Immature natural killer cell (primary cell): ENCODE measurements around the gene MGAT3. TPM values are rescaled to one million over a fixed set of nuclear protein-coding genes. Genes with fewer than 3 reads are reported as not detected.

Source experiments
- DNase-seq, 3 donors: peaks; one replicate each; pipeline ENCODE4 v3.0.0; 2022; ENCODE audit warnings: mixed read lengths in 1 of 3
- H3K27ac Mint-ChIP-seq, 6 donors: one replicate each; pipeline ENCODE4 v1.8.0; 2020; ENCODE audit warnings: mixed read lengths in 6 of 6, mild to moderate bottlenecking in 5 of 6, inconsistent platforms in 4 of 6, moderate library complexity in 3 of 6
- H3K27me3 Mint-ChIP-seq, 3 donors: one replicate each; pipeline ENCODE4 v1.8.0; 2020 to 2021; ENCODE audit warnings: low read depth in 3 of 3, mild to moderate bottlenecking in 3 of 3, mixed read lengths in 3 of 3, moderate library complexity in 3 of 3, inconsistent platforms in 1 of 3
- H3K36me3 Mint-ChIP-seq, 3 donors: one replicate each; pipeline ENCODE4 v1.8.0; 2020; ENCODE audit warnings: mixed read lengths in 3 of 3, inconsistent platforms in 2 of 3, mild to moderate bottlenecking in 2 of 3
- H3K4me1 Mint-ChIP-seq, 2 donors: one replicate each; pipeline ENCODE4 v1.8.0; 2020; ENCODE audit warnings: inconsistent platforms in 2 of 2, mild to moderate bottlenecking in 2 of 2, mixed read lengths in 2 of 2, moderate library complexity in 1 of 2
- H3K4me3 Mint-ChIP-seq, 5 donors: one replicate each; pipeline ENCODE4 v1.8.0; 2020; ENCODE audit warnings: mild to moderate bottlenecking in 5 of 5, mixed read lengths in 5 of 5, inconsistent platforms in 3 of 5, moderate library complexity in 3 of 5
- H3K9me3 Mint-ChIP-seq, 6 donors: one replicate each; pipeline ENCODE4 v1.8.0; 2020; ENCODE audit warnings: mild to moderate bottlenecking in 6 of 6, mixed read lengths in 6 of 6, inconsistent platforms in 4 of 6, moderate library complexity in 3 of 6
- polyA plus RNA-seq, 3 donors: library from polyadenylated mRNA; unstranded; fragments of 300-500 nt; fragmentation: Illumina TruSeq; gene quantifications; one replicate each; pipeline ENCODE4 v1.2.3, GENCODE V29; 2021

MGAT3 gene
- polyA plus RNA-seq, 3 donors from 2014 or later: not detected

GRCh38 chr22:39432361-39432811 is 24.4 kb upstream of the MGAT3 start:
- H3K36me3 Mint-ChIP-seq: peaks cover 0 to 11% (median 0%) of the 10 kb centered on the region in 3 donors
- no peak for DNase-seq
- peaks cover 0 to 3% (median 0%) of the 10 kb centered on the region in 3 donors for H3K27me3 Mint-ChIP-seq
- H3K4me1 Mint-ChIP-seq: peaks cover 4 to 5% of the 10 kb centered on the region in 2 donors
- H3K9me3 Mint-ChIP-seq: no peaks in the 10 kb centered on the region
- H3K4me3 Mint-ChIP-seq: no peak overlapping the region
- H3K27ac Mint-ChIP-seq: no peak overlapping the region

DNA sequence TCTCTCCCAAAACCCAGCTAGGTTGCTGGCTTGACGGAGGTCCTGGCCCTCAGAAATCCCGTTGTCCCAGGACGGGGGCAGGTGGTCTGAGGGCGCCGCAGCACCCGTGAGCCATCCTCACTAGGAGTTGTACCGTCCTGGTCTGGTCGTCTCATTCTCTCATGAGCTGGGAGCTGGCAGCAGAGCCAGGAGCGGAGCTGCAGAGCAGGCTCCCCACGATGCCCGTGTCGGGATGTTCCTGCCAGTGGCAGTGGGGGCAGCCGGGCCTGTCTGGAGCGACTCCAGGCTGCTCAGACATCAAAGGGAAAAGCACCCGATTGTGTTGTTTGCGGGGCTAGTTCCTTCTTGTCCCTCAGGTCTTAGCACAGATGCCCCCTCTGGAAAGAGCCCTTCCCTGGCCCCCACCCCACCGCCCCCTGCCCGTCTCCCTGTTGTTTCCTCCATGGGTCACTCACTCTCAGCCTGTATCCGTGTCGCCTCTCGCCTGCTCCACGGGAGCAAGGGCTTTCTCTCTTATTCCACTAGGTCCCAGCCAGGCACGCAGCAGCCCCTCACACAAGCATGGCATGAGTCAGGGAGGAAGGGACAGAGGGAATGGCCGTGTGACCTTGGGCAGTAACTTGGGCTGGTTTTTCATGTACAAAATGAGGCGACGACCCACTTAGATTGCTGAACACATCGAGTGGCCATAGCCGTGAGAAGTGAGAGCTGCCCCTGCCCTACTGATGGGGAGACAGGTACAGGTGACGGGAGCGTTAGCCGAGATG is 23.2 kb upstream of the MGAT3 start:
- Mint-ChIP-seq H3K27ac (no peak overlapping the region), H3K9me3 (no peaks in the 10 kb centered on the region), H3K4me3 (no peak overlapping the region), H3K27me3 (peaks cover 0 to 3% (median 2%) of the 10 kb centered on the region in 3 donors), H3K36me3 (peaks cover 0 to 3% (median 0%) of the 10 kb centered on the region in 3 donors), H3K4me1 (peaks cover 3 to 5% of the 10 kb centered on the region in 2 donors)
- no peak for DNase-seq

- peaks cover 2 to 8% (median 3%) of the 10 kb centered on the region in 3 donors for H3K27me3 Mint-ChIP-seq
Observed at GRCh38 chr22:39434243-39434653, 22.6 kb upstream of the MGAT3 start.

DNA sequence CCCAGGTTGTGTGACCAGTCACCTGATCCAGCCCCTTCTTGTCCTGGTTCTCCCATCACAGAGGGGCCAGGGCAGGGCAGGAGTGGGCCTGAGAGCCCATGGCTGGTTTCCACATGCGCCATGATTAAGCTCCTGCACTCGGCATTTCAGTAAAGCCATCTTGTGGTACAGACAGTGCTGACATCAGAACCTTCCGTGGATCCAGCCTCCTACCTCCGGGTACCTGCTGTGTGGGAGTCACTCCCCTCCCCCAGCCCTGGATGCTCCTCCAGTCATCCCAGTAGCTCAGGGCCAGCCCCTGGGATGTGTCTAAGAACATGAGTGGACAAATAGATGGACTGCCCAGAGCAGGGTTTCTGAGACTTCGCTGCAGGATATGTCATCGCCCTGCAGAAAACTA is 22.1 kb upstream of the MGAT3 start:
- Mint-ChIP-seq H3K4me3 (no peak overlapping the region), H3K36me3 (peaks cover 0 to 3% (median 0%) of the 10 kb centered on the region in 3 donors), H3K4me1 (peaks cover 3 to 5% of the 10 kb centered on the region in 2 donors), H3K9me3 (no peaks in the 10 kb centered on the region), H3K27ac (no peak overlapping the region), H3K27me3 (peaks cover 2 to 10% (median 3%) of the 10 kb centered on the region in 3 donors)
- no peak for DNase-seq

More at GRCh38 chr22:39434243-39434653, 22.6 kb upstream of the MGAT3 start:
- no peak for DNase-seq
- no peak overlapping the region for H3K4me3 Mint-ChIP-seq
- no peak overlapping the region for H3K27ac Mint-ChIP-seq
- peaks cover 0 to 3% (median 0%) of the 10 kb centered on the region in 3 donors for H3K36me3 Mint-ChIP-seq
- H3K9me3 Mint-ChIP-seq: no peaks in the 10 kb centered on the region
- peaks cover 3 to 5% of the 10 kb centered on the region in 2 donors for H3K4me1 Mint-ChIP-seq

DNA sequence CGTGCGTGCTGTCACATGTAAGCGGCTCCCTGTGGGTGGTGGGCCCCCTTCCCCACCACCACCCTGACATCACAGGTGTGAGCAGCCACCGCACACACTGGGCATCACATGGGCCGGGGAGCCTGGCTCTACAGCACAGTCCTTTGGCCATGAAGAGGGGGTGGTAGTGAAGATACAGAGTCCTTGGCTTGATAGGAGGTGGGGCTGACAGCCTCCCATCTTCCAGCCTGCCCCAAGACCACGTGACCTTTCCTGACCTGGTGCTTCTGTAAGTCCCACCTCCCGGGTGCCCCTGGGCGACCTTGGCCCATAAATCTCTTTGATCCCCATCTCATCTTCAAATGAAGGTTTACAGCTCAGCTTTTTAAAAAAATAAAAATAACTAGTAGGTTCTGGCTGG is 21.2 kb upstream of the MGAT3 start:
- no peak for DNase-seq
- no peaks in the 10 kb centered on the region for H3K9me3 Mint-ChIP-seq
- H3K4me1 Mint-ChIP-seq: peaks cover 3 to 5% of the 10 kb centered on the region in 2 donors
- no peak overlapping the region for H3K27ac Mint-ChIP-seq
- H3K4me3 Mint-ChIP-seq: no peak overlapping the region
- peaks cover 2 to 10% (median 3%) of the 10 kb centered on the region in 3 donors for H3K27me3 Mint-ChIP-seq
- peaks cover 0 to 3% (median 0%) of the 10 kb centered on the region in 3 donors for H3K36me3 Mint-ChIP-seq

DNA sequence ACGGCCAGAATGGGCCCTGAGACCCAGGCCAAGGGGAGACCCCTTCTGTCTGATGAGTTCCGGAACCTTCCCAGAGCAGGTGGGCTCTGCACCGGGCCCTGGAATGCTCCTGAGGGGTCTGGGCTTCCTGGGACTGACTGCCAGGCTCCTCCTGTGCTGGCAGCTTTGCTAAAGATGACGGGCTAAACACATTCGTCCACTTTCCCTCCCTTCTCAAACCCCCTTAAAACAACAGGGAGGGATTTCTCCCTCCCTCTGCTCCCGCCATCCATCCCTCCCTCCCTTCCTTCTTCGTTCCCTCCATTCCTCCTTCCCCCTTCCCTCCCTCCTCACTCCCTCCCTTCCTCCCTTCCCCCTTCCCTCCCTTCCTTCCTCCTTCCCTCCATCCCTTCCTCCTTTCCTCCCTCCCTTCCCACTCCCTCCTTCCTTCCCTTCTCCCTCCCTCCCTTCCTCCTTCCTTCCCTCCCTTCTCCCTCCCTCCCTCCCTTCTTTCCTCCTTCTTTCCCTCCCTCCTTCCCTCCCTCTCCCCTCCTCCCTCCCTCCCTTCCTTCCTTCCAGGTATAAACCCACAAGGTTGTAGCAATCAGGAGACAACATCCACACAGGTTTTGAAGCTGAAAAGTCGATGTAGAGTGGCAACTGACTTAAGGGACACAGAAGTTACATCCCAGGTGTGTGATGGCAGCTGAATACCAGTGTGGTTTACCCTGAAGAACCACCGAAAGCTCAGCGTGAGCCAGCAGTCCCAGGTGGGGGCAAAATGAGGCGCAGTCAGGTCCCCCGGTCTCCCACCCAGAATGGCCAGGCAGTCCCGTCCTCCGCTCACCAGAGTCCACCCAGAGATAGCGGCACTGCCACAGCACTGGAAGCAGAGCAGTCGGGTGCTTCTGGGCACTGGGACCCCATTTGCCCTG is 18.8 kb upstream of the MGAT3 start:
- no peak overlapping the region for H3K4me3 Mint-ChIP-seq
- H3K27ac Mint-ChIP-seq: no peak overlapping the region

GRCh38 chr22:39439170-39439569 is 17.6 kb upstream of the MGAT3 start:
- peaks cover 0 to 3% (median 0%) of the 10 kb centered on the region in 6 donors for H3K9me3 Mint-ChIP-seq
- H3K4me1 Mint-ChIP-seq: peaks cover 3 to 5% of the 10 kb centered on the region in 2 donors
- peak overlapping the region in 1 of 6 donors; percentile 19 for H3K27ac Mint-ChIP-seq
- DNase-seq: no peak
- H3K27me3 Mint-ChIP-seq: peaks cover 0 to 11% (median 5%) of the 10 kb centered on the region in 3 donors
- no peak overlapping the region for H3K4me3 Mint-ChIP-seq
- H3K36me3 Mint-ChIP-seq: no peaks in the 10 kb centered on the region

More for the DNA sequence above, 18.8 kb upstream of the MGAT3 start:
- H3K9me3 Mint-ChIP-seq: peaks cover 0 to 3% (median 0%) of the 10 kb centered on the region in 6 donors
- peaks cover 3 to 5% of the 10 kb centered on the region in 2 donors for H3K4me1 Mint-ChIP-seq
- peaks cover 3 to 10% (median 5%) of the 10 kb centered on the region in 3 donors for H3K27me3 Mint-ChIP-seq
- no peaks in the 10 kb centered on the region for H3K36me3 Mint-ChIP-seq
- no peak for DNase-seq

GRCh38 chr22:39443398-39443797 is 13.4 kb upstream of the MGAT3 start:
- Mint-ChIP-seq H3K9me3 (peaks cover 0 to 3% (median 0%) of the 10 kb centered on the region in 6 donors), H3K36me3 (no peaks in the 10 kb centered on the region), H3K4me3 (no peak overlapping the region), H3K4me1 (peaks cover 12% of the 10 kb centered on the region in 2 donors), H3K27ac (no peak overlapping the region), H3K27me3 (peaks cover 4 to 14% (median 7%) of the 10 kb centered on the region in 3 donors)
- DNase-seq: no peak

- peaks cover 0 to 3% (median 0%) of the 10 kb centered on the region in 6 donors for H3K9me3 Mint-ChIP-seq
- peaks cover 4 to 6% (median 4%) of the 10 kb centered on the region in 3 donors for H3K27me3 Mint-ChIP-seq
- no peak overlapping the region for H3K4me3 Mint-ChIP-seq
- H3K4me1 Mint-ChIP-seq: peaks cover 12 to 16% of the 10 kb centered on the region in 2 donors
- no peak for DNase-seq
- H3K27ac Mint-ChIP-seq: peak overlapping the region in 1 of 6 donors; percentile 43
- H3K36me3 Mint-ChIP-seq: no peaks in the 10 kb centered on the region
Observed at GRCh38 chr22:39444247-39444800, 12.5 kb upstream of the MGAT3 start.

DNA sequence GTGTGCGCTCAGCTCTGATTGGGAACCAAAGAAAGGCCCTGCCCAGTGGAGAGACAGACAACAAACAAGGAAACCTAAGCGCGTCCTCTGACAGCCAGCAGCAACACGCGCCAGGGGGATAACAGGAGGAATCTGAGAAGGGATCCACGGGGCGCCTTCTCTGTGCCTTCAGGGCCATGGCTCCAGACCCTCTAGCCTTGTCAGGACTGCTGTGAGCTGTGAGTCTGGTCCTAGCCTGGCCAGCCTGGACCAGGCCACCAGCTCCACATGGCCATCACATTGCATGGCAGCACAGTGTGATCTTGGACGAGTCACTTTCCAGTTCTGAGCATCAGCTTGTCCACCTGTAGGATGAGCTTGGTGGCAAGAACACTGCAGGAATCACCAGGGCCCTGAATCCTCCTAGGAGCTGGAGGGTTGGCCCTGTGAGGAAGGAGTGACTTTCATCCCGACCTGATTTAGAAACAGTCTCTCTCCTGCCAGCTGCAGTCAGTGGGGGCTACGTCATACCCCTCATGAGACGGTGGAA is 11.8 kb upstream of the MGAT3 start:
- DNase-seq: no peak
- no peaks in the 10 kb centered on the region for H3K36me3 Mint-ChIP-seq
- H3K27me3 Mint-ChIP-seq: peaks cover 5 to 6% (median 5%) of the 10 kb centered on the region in 3 donors
- no peak overlapping the region for H3K4me3 Mint-ChIP-seq
- H3K27ac Mint-ChIP-seq: no peak overlapping the region
- peaks cover 17 to 20% of the 10 kb centered on the region in 2 donors for H3K4me1 Mint-ChIP-seq
- H3K9me3 Mint-ChIP-seq: peaks cover 0 to 3% (median 0%) of the 10 kb centered on the region in 6 donors

DNA sequence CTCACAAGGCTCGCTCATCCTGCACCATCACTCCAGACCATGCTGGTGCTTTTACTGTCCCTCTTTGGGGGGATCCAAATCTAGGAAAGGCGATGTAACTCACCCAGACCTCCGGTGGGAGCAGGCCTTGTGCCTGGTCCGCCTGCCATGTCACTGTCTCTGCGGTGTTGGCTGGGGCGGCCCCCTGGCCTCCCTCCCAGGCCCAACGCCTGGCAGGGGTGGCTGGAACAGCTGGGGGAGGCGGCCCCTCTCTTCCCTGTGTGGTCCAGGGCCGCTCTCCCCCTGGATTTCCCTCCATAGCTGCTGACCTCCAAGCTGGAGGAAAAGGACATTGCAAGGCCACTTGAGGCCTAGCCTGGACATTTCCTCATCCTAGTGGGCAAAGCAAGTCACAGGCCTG is 11.1 kb upstream of the MGAT3 start:
- no peak overlapping the region for H3K27ac Mint-ChIP-seq
- DNase-seq: no peak
- no peak overlapping the region for H3K4me3 Mint-ChIP-seq
- no peaks in the 10 kb centered on the region for H3K36me3 Mint-ChIP-seq
- H3K4me1 Mint-ChIP-seq: peaks cover 17 to 22% of the 10 kb centered on the region in 2 donors
- H3K9me3 Mint-ChIP-seq: peaks cover 0 to 3% (median 0%) of the 10 kb centered on the region in 6 donors
- peaks cover 6 to 7% (median 6%) of the 10 kb centered on the region in 3 donors for H3K27me3 Mint-ChIP-seq

GRCh38 chr22:39446239-39446721 is 10.5 kb upstream of the MGAT3 start:
- H3K9me3 Mint-ChIP-seq: no peaks in the 10 kb centered on the region
- peak overlapping the region in 2 of 6 donors; percentile 24 to 72 for H3K27ac Mint-ChIP-seq
- H3K36me3 Mint-ChIP-seq: no peaks in the 10 kb centered on the region
- H3K4me1 Mint-ChIP-seq: peaks cover 17 to 22% of the 10 kb centered on the region in 2 donors
- DNase-seq: no peak
- H3K4me3 Mint-ChIP-seq: peak overlapping the region in 2 of 5 donors; percentile 21 to 51
- peaks cover 6 to 8% (median 7%) of the 10 kb centered on the region in 3 donors for H3K27me3 Mint-ChIP-seq
